Lung (tissue), 12 donors: ENCODE data around the gene RREB1. TPM values are rescaled to one million over a fixed set of nuclear protein-coding genes. Genes with fewer than 3 reads are reported as not detected.

ENCODE experiments used
- ATAC-seq: fragments of 200-7000 bp; cut with Tn5 transposase; one replicate; pipeline ENCODE4 v1.9.1; 2020; ENCODE audit warnings: moderate number of reproducible peaks; ENCODE audit not compliant: insufficient read depth, low FRiP score
- DNase-seq, 3 donors: peaks; one replicate each; pipeline ENCODE4 v3.0.0-alpha.2; 2013 to 2017
- H3K27ac ChIP-seq, 2 donors: one replicate each; pipeline ENCODE4 v1.5.1; 2013; ENCODE audit warnings: mild to moderate bottlenecking in 2 of 2, moderate library complexity in 2 of 2, control low read depth in 1 of 2, inconsistent platforms in 1 of 2, low read depth in 1 of 2, low read length in 1 of 2
- H3K27me3 ChIP-seq, 3 donors: one replicate each; pipeline ENCODE4 v1.5.1; 2013; ENCODE audit warnings: low read length in 2 of 3; ENCODE audit not compliant: control insufficient read depth in 3 of 3, insufficient read depth in 3 of 3
- H3K36me3 ChIP-seq, 4 donors: one replicate each; pipeline ENCODE4 v1.5.1; 2013; ENCODE audit warnings: low read length in 4 of 4, mild to moderate bottlenecking in 1 of 4, moderate library complexity in 1 of 4; ENCODE audit not compliant: control insufficient read depth in 4 of 4, insufficient read depth in 4 of 4
- H3K4me1 ChIP-seq, 5 donors: one replicate each; pipeline ENCODE4 v1.5.1; 2013; ENCODE audit warnings: low read length in 5 of 5, mild to moderate bottlenecking in 2 of 5, moderate library complexity in 1 of 5; ENCODE audit not compliant: control insufficient read depth in 5 of 5, insufficient read depth in 5 of 5
- H3K4me3 ChIP-seq: one replicate; pipeline ENCODE4 v1.5.1; 2013; ENCODE audit warnings: mild to moderate bottlenecking, control low read depth, moderate library complexity
- H3K9ac ChIP-seq, 2 donors: one replicate each; pipeline ENCODE4 v1.5.1; 2013; ENCODE audit warnings: low read length in 2 of 2, control low read depth in 1 of 2; ENCODE audit not compliant: insufficient read depth in 1 of 2
- H3K9me3 ChIP-seq, 4 donors: one replicate each; pipeline ENCODE4 v1.5.1; 2013; ENCODE audit warnings: low read length in 3 of 4, mild to moderate bottlenecking in 1 of 4, moderate library complexity in 1 of 4; ENCODE audit not compliant: control insufficient read depth in 4 of 4, insufficient read depth in 3 of 4
- WGBS, 2 donors: extraction: QIAGEN DNeasy Blood & Tissue Kit; methylation state at CpG; one replicate each; pipeline ENCODE4 v1.1.7; 2013; 5-methylcytosine and 5-hydroxymethylcytosine counted together
- polyA plus RNA-seq, 2 donors: library from polyadenylated mRNA; stranded (reverse); fragments of 200-250 nt; gene quantifications; one replicate each; pipeline ENCODE4 v1.2.1, GENCODE V29; 2013
- total RNA-seq, 2 donors: library from RNA; depleted of rRNA in 1 of 2; stranded (reverse); fragments of >200 nt in 1 of 2; gene quantifications; one replicate each; pipeline ENCODE4 v1.2.1, GENCODE V29; 2014 to 2021
- TF ChIP-seq, protein P1 (sequence below): IDR thresholded peaks from 2 replicates; pipeline ENCODE4 v1.5.1; 2012; ENCODE audit warnings: mild to moderate bottlenecking; ENCODE audit errors: control extremely low read depth, extremely low read depth
- donor health status: control.
- donor health status: control.
- donor health status: Bipolar disorder and iron deficiency.
- donor health status: healthy.
- donor health status: DM: yes; HTN: yes; CAD: no.

Gene RREB1
- total and polyA plus RNA-seq, 4 donors, result 8.9 to 54.7 (median 31.1) TPM

DNA sequence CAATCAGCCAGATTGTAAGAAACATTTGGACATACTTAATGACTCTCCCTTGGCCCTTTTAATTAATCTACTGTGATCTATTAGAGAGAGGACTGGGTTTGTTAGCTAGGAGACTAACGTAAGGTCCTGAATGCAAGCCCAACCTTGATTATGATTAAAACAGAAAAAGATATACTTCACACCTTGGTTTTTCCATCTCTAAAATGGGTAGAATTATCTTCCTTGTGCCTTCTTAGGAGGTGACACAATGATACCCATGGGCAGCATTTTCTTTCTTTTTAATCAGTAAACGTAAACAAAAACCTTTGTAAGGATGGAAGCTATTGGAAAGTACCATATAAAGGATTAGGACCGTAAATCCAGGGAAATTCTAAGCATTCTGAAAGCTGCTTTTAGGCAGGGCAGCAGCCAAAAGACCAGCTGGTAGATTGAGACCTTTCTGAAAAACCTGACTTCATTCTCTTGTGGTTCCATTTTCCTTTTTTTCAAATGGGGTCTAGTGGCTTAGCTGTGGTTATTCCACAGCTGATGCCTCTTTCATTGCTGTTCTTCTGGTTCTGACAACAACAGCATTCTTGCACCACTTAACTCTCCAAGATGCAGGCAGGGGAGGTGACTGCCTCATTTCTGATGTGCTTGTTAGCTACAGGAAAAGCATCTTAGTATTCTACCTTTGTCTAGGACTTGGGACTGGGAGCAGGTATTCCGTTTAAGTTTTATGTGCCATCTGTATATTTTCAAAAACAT lies 27.4 kb downstream of the RREB1 start:
- TF ChIP-seq, protein P1, sequence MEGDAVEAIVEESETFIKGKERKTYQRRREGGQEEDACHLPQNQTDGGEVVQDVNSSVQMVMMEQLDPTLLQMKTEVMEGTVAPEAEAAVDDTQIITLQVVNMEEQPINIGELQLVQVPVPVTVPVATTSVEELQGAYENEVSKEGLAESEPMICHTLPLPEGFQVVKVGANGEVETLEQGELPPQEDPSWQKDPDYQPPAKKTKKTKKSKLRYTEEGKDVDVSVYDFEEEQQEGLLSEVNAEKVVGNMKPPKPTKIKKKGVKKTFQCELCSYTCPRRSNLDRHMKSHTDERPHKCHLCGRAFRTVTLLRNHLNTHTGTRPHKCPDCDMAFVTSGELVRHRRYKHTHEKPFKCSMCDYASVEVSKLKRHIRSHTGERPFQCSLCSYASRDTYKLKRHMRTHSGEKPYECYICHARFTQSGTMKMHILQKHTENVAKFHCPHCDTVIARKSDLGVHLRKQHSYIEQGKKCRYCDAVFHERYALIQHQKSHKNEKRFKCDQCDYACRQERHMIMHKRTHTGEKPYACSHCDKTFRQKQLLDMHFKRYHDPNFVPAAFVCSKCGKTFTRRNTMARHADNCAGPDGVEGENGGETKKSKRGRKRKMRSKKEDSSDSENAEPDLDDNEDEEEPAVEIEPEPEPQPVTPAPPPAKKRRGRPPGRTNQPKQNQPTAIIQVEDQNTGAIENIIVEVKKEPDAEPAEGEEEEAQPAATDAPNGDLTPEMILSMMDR, result no peak
- DNase-seq (no peak), ATAC-seq (no peak)
- H3K4me1 ChIP-seq, result peaks cover 2 to 24% (median 14%) of the 10 kb centered on the region in 5 donors
- H3K9me3 ChIP-seq, result no peaks in the 10 kb centered on the region
- 88 to 91% methylated on average over 4 of the region's 4 CpGs for WGBS, 2 donors
- no peak overlapping the region for H3K4me3 ChIP-seq
- H3K36me3 ChIP-seq, result no peaks in the 10 kb centered on the region
- no peak overlapping the region for H3K27ac ChIP-seq
- no peak overlapping the region for H3K9ac ChIP-seq
- no peaks in the 10 kb centered on the region for H3K27me3 ChIP-seq

DNA sequence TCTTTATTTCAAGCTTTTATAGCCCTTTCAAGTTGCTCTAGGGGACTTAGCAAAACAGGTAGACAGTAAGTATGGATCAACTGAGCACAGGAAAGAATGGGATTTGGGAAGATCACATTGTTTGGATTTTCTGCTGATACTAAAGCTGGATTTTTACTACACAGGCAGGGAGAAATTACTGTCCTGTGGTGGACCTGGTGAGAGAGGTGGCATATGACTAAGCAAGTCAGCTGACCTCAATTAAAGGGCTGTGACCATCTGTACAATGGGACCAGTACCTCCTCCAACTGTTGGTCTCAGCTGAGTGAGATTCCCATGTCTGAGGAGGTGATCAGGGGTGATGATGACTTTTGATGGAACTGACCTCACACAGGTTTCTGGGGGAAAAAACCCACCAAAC lies 28.0 kb downstream of the RREB1 start:
- TF ChIP-seq, protein P1, result no peak
- H3K9me3 ChIP-seq, result no peaks in the 10 kb centered on the region
- H3K4me3 ChIP-seq, result no peak overlapping the region
- ATAC-seq (no peak), DNase-seq (no peak)
- peaks cover 2 to 28% (median 14%) of the 10 kb centered on the region in 5 donors for H3K4me1 ChIP-seq
- H3K36me3 ChIP-seq, result no peaks in the 10 kb centered on the region
- peak overlapping the region in 1 of 2 donors; percentile 63 for H3K27ac ChIP-seq
- H3K9ac ChIP-seq, result no peak overlapping the region
- H3K27me3 ChIP-seq, result no peaks in the 10 kb centered on the region

GRCh38 chr6:7136859-7137334 lies 29.1 kb downstream of the RREB1 start:
- H3K4me1 ChIP-seq, result peaks cover 2 to 33% (median 15%) of the 10 kb centered on the region in 5 donors
- WGBS, 2 donors, result 32 to 50% methylated on average over 8 of the region's 8 CpGs
- H3K36me3 ChIP-seq, result no peaks in the 10 kb centered on the region
- H3K9ac ChIP-seq, result no peak overlapping the region
- H3K27ac ChIP-seq, result peak overlapping the region; percentile 59 to 88
- no peak overlapping the region for H3K4me3 ChIP-seq
- H3K27me3 ChIP-seq, result no peaks in the 10 kb centered on the region
- TF ChIP-seq, protein P1, result no peak
- H3K9me3 ChIP-seq, result no peaks in the 10 kb centered on the region
- DNase-seq, result peak in 1 of 3 donors; percentile 30
- ATAC-seq, result no peak
